Chondrocyte (in vitro differentiated cells): ENCODE measurements around the gene FRMPD4. TPM values are rescaled to one million over a fixed set of nuclear protein-coding genes. Genes with fewer than 3 reads are reported as not detected.

Source experiments
- DNase-seq: peaks from one replicate; pipeline ENCODE4 v3.0.0; 2021; ENCODE audit warnings: mixed read lengths, low spot score
- H3K27ac Mint-ChIP-seq: one replicate; pipeline ENCODE4 v1.8.0; 2021; ENCODE audit warnings: mild to moderate bottlenecking, moderate library complexity, mixed read lengths; ENCODE audit not compliant: unreplicated experiment
- H3K27me3 Mint-ChIP-seq: 2 replicates; pipeline ENCODE4 v1.8.0; 2021; ENCODE audit warnings: low read depth, mixed read lengths
- H3K36me3 Mint-ChIP-seq: 2 replicates; pipeline ENCODE4 v1.8.0; 2021; ENCODE audit warnings: low read depth, mixed read lengths
- H3K4me1 Mint-ChIP-seq: 2 replicates; pipeline ENCODE4 v1.8.0; 2021; ENCODE audit warnings: low read depth, mild to moderate bottlenecking, mixed read lengths
- H3K4me3 Mint-ChIP-seq: one replicate; pipeline ENCODE4 v1.8.0; 2021; ENCODE audit warnings: mild to moderate bottlenecking, moderate library complexity, mixed read lengths; ENCODE audit not compliant: unreplicated experiment
- H3K9me3 Mint-ChIP-seq: 2 replicates; pipeline ENCODE4 v1.8.0; 2021; ENCODE audit warnings: low read depth, mixed read lengths
- CTCF ChIP-seq: fragments of 200-600 bp; sonication (generic); IDR thresholded peaks from 2 replicates; pipeline ENCODE4 v1.5.0; 2021; ENCODE audit warnings: antibody characterized with exemption, mild to moderate bottlenecking, moderate library complexity
- total RNA-seq: library from RNA; stranded (reverse); gene quantifications from 3 replicates; pipeline ENCODE4 v1.2.1, GENCODE V29; 2021

The FRMPD4 gene
- total RNA-seq, 1 donor from 2014 or later = 0.10 TPM

- DNase-seq = no peak
- H3K27me3 Mint-ChIP-seq = peaks cover 4% of the 10 kb centered on the region
- H3K4me3 Mint-ChIP-seq = no peak overlapping the region
- peaks cover 2% of the 10 kb centered on the region for H3K4me1 Mint-ChIP-seq
- TF ChIP-seq CTCF = peak; percentile 39
- peaks cover 3% of the 10 kb centered on the region for H3K9me3 Mint-ChIP-seq
- no peak overlapping the region for H3K27ac Mint-ChIP-seq
- H3K36me3 Mint-ChIP-seq = no peaks in the 10 kb centered on the region
These were observed 564.3 kb downstream of the FRMPD4 start for GRCh38 chrX:12702509-12703091.

- DNase-seq = no peak
- Mint-ChIP-seq H3K36me3 (no peaks in the 10 kb centered on the region), H3K4me3 (no peak overlapping the region), H3K4me1 (peaks cover 2% of the 10 kb centered on the region), H3K9me3 (peaks cover 3% of the 10 kb centered on the region), H3K27me3 (peaks cover 4% of the 10 kb centered on the region), H3K27ac (no peak overlapping the region)
- TF ChIP-seq CTCF = no peak
These were observed 566.4 kb downstream of the FRMPD4 start for GRCh38 chrX:12704706-12705105.

GRCh38 chrX:12709047-12709446, 570.8 kb downstream of the FRMPD4 start:
- Mint-ChIP-seq H3K4me3 (no peak overlapping the region), H3K9me3 (peaks cover 6% of the 10 kb centered on the region), H3K4me1 (no peaks in the 10 kb centered on the region), H3K27me3 (no peaks in the 10 kb centered on the region), H3K36me3 (no peaks in the 10 kb centered on the region), H3K27ac (no peak overlapping the region)
- TF ChIP-seq CTCF = peak; percentile 24
- DNase-seq = no peak

GRCh38 chrX:12711435-12712040, 573.3 kb downstream of the FRMPD4 start:
- H3K9me3 Mint-ChIP-seq = peaks cover 6% of the 10 kb centered on the region
- no peaks in the 10 kb centered on the region for H3K36me3 Mint-ChIP-seq
- no peaks in the 10 kb centered on the region for H3K27me3 Mint-ChIP-seq
- no peak for TF ChIP-seq CTCF
- no peak overlapping the region for H3K4me3 Mint-ChIP-seq
- no peak for DNase-seq
- no peak overlapping the region for H3K27ac Mint-ChIP-seq
- no peaks in the 10 kb centered on the region for H3K4me1 Mint-ChIP-seq

GRCh38 chrX:12716574-12716973, 578.3 kb downstream of the FRMPD4 start:
- no peak for TF ChIP-seq CTCF
- H3K4me3 Mint-ChIP-seq = no peak overlapping the region
- H3K36me3 Mint-ChIP-seq = no peaks in the 10 kb centered on the region
- H3K9me3 Mint-ChIP-seq = peaks cover 3% of the 10 kb centered on the region
- H3K27me3 Mint-ChIP-seq = no peaks in the 10 kb centered on the region
- H3K27ac Mint-ChIP-seq = no peak overlapping the region
- H3K4me1 Mint-ChIP-seq = no peaks in the 10 kb centered on the region
- no peak for DNase-seq
